Neuronal stem cell (in vitro differentiated cells): ENCODE results near the gene NUP153.

Experiments used
- DNase-seq: peaks from one replicate; pipeline ENCODE4 v3.0.0-alpha.2; 2013; ENCODE audit warnings: low spot score
- H2AFZ ChIP-seq: one replicate; pipeline ENCODE4 v1.6.1; 2013; ENCODE audit warnings: mild to moderate bottlenecking, low read length, inconsistent platforms
- H2AK5ac ChIP-seq: 2 replicates; pipeline ENCODE4 v1.6.1; 2013; ENCODE audit warnings: low read depth, mild to moderate bottlenecking, inconsistent platforms, low read length, moderate library complexity, mixed read lengths
- H2BK120ac ChIP-seq: 2 replicates; pipeline ENCODE4 v1.6.1; 2013; ENCODE audit warnings: low read depth, mild to moderate bottlenecking, inconsistent platforms, low read length, moderate library complexity, mixed read lengths
- H2BK12ac ChIP-seq: one replicate; pipeline ENCODE4 v1.6.1; 2013; ENCODE audit warnings: low read length, inconsistent platforms
- H2BK15ac ChIP-seq: 2 replicates; pipeline ENCODE4 v1.6.1; 2013; ENCODE audit warnings: mild to moderate bottlenecking, low read length, inconsistent platforms, mixed read lengths
- H2BK5ac ChIP-seq: one replicate; pipeline ENCODE4 v1.6.1; 2013; ENCODE audit warnings: inconsistent platforms, mild to moderate bottlenecking, low read length, moderate library complexity
- H3K14ac ChIP-seq: one replicate; pipeline ENCODE4 v1.6.1; 2013; ENCODE audit warnings: low read length, inconsistent platforms
- H3K18ac ChIP-seq: 2 replicates; pipeline ENCODE4 v1.6.1; 2013; ENCODE audit warnings: low read length, inconsistent platforms
- H3K23ac ChIP-seq: 2 replicates; pipeline ENCODE4 v1.6.1; 2013; ENCODE audit warnings: low read depth, mild to moderate bottlenecking, mixed read lengths, low read length, inconsistent platforms; ENCODE audit not compliant: poor library complexity
- H3K27ac ChIP-seq: replicated peaks from 3 replicates; pipeline ENCODE4 v1.5.1; 2013; ENCODE audit warnings: low read length, inconsistent platforms
- H3K27me3 ChIP-seq, 3 experiments: 2 replicates each; pipeline ENCODE4 v1.6.1; 2013; ENCODE audit warnings: low read length in 3 of 3, mild to moderate bottlenecking in 2 of 3, inconsistent platforms in 1 of 3, low read depth in 1 of 3, mixed read lengths in 1 of 3, moderate library complexity in 1 of 3; ENCODE audit not compliant: control insufficient read depth in 3 of 3, insufficient read depth in 3 of 3
- H3K36me3 ChIP-seq, 2 donors: replicated peaks in 1 of 2; 2 replicates each; pipeline ENCODE4 v1.6.1; 2013; ENCODE audit warnings: low read length in 2 of 2; ENCODE audit not compliant: control insufficient read depth in 2 of 2, insufficient read depth in 2 of 2
- H3K4ac ChIP-seq: 2 replicates; pipeline ENCODE4 v1.6.1; 2013; ENCODE audit warnings: inconsistent platforms, mild to moderate bottlenecking, low read length, moderate library complexity
- H3K4me1 ChIP-seq, 2 donors: 1 replicate in 1 of 2; 2 replicates in 1 of 2; pipeline ENCODE4 v1.6.1; 2013; ENCODE audit warnings: low read length in 2 of 2, low read depth in 1 of 2; ENCODE audit not compliant: control insufficient read depth in 2 of 2, insufficient read depth in 1 of 2
- H3K4me2 ChIP-seq: one replicate; pipeline ENCODE4 v1.6.1; 2013; ENCODE audit warnings: mild to moderate bottlenecking, low read length, inconsistent platforms; ENCODE audit not compliant: insufficient read depth, poor library complexity, severe bottlenecking
- H3K4me3 ChIP-seq, 2 donors: 2 replicates each; pipeline ENCODE4 v1.5.1; 2013; ENCODE audit warnings: low read length in 2 of 2, mild to moderate bottlenecking in 2 of 2, inconsistent platforms in 1 of 2, moderate library complexity in 1 of 2
- H3K79me1 ChIP-seq: one replicate; pipeline ENCODE4 v1.6.1; 2013; ENCODE audit warnings: low read depth, mild to moderate bottlenecking, inconsistent platforms, low read length, moderate library complexity
- H3K9ac ChIP-seq: one replicate; pipeline ENCODE4 v1.6.1; 2013; ENCODE audit warnings: mild to moderate bottlenecking, low read depth, low read length, inconsistent platforms; ENCODE audit not compliant: poor library complexity
- H3K9me3 ChIP-seq, 2 donors: replicated peaks in 1 of 2; 2 replicates each; pipeline versions ENCODE3 to v1.6.1; 2013; ENCODE audit warnings: low read length in 2 of 2, mild to moderate bottlenecking in 2 of 2, inconsistent platforms in 1 of 2, low read depth in 1 of 2, mixed read lengths in 1 of 2, moderate library complexity in 1 of 2; ENCODE audit not compliant: control insufficient read depth in 2 of 2, insufficient read depth in 1 of 2
- H4K8ac ChIP-seq: one replicate; pipeline ENCODE4 v1.6.1; 2013; ENCODE audit warnings: low read depth, mild to moderate bottlenecking, inconsistent platforms, low read length, moderate library complexity
- H4K91ac ChIP-seq: one replicate; pipeline ENCODE4 v1.6.1; 2013; ENCODE audit warnings: low read length, low read depth, mild to moderate bottlenecking, inconsistent platforms; ENCODE audit not compliant: poor library complexity
- WGBS, 2 donors: extraction: QIAGEN DNeasy Blood & Tissue Kit; methylation state at CpG; one replicate each; pipeline ENCODE4 v1.1.7; 2013; ENCODE audit warnings: missing lambda C conversion rate in 2 of 2, mixed read lengths in 1 of 2; ENCODE audit not compliant: insufficient read length in 2 of 2, insufficient replicate concordance in 1 of 2; ENCODE audit errors: extremely low coverage in 2 of 2; 5-methylcytosine and 5-hydroxymethylcytosine counted together

NUP153 gene

GRCh38 chr6:17663226-17663625, 43.5 kb downstream of the NUP153 start:
- Histone ChIP-seq H2BK120ac (no peak overlapping the region), H3K18ac (no peak overlapping the region), H3K4ac (no peak overlapping the region), H3K9me3 (no peaks in the 10 kb centered on the region), H4K8ac (no peak overlapping the region), H3K36me3 (peaks cover 16 to 99% of the 10 kb centered on the region in 2 donors), H3K27ac (no peak overlapping the region), H3K79me1 (peaks cover 2% of the 10 kb centered on the region), H3K23ac (no peak overlapping the region), H3K4me3 (no peak overlapping the region), H2AK5ac (no peak overlapping the region), H2BK12ac (no peak overlapping the region), H3K4me1 (no peaks in the 10 kb centered on the region), H3K27me3 (no peaks in the 10 kb centered on the region), H3K4me2 (no peak overlapping the region), H2AFZ (no peak overlapping the region), H2BK5ac (no peak overlapping the region), H3K14ac (no peak overlapping the region), H2BK15ac (no peak overlapping the region), H4K91ac (no peak overlapping the region), H3K9ac (no peak overlapping the region)
- DNase-seq: no peak
- WGBS, 2 donors: no CpG with 5 or more reads among the region's 4 CpGs

GRCh38 chr6:17662585-17662984, 44.1 kb downstream of the NUP153 start:
- no CpG with 5 or more reads among the region's 2 CpGs for WGBS, 2 donors
- Histone ChIP-seq H2AFZ (no peak overlapping the region), H3K4me2 (no peak overlapping the region), H2BK5ac (no peak overlapping the region), H3K9ac (no peak overlapping the region), H3K27ac (no peak overlapping the region), H3K14ac (no peak overlapping the region), H2BK120ac (no peak overlapping the region), H3K4me1 (no peaks in the 10 kb centered on the region), H2AK5ac (no peak overlapping the region), H3K36me3 (peaks cover 17 to 99% of the 10 kb centered on the region in 2 donors), H2BK15ac (no peak overlapping the region), H3K9me3 (no peaks in the 10 kb centered on the region), H4K91ac (no peak overlapping the region), H3K18ac (no peak overlapping the region), H2BK12ac (no peak overlapping the region), H3K27me3 (no peaks in the 10 kb centered on the region), H3K23ac (no peak overlapping the region), H4K8ac (no peak overlapping the region), H3K4me3 (no peak overlapping the region), H3K4ac (no peak overlapping the region), H3K79me1 (peaks cover 2% of the 10 kb centered on the region)
- no peak for DNase-seq

- Histone ChIP-seq H4K91ac (no peak overlapping the region), H2BK15ac (no peak overlapping the region), H3K23ac (no peak overlapping the region), H4K8ac (no peak overlapping the region), H3K4ac (no peak overlapping the region), H3K4me3 (no peak overlapping the region), H2AFZ (no peak overlapping the region), H3K27me3 (no peaks in the 10 kb centered on the region), H3K27ac (no peak overlapping the region), H3K4me2 (no peak overlapping the region), H3K4me1 (no peaks in the 10 kb centered on the region), H2AK5ac (no peak overlapping the region), H3K36me3 (peaks cover 16 to 99% of the 10 kb centered on the region in 2 donors), H3K14ac (no peak overlapping the region), H2BK12ac (no peak overlapping the region), H3K79me1 (no peaks in the 10 kb centered on the region), H3K18ac (no peak overlapping the region), H2BK5ac (no peak overlapping the region), H3K9ac (no peak overlapping the region), H3K9me3 (no peaks in the 10 kb centered on the region), H2BK120ac (no peak overlapping the region)
- WGBS, 2 donors: no CpG with 5 or more reads among the region's 3 CpGs
- no peak for DNase-seq
Measured at GRCh38 chr6:17656644-17657043, 50.1 kb downstream of the NUP153 start.

- no peaks in the 10 kb centered on the region for H3K79me1 ChIP-seq
- no peak overlapping the region for H3K27ac ChIP-seq
- H3K9me3 ChIP-seq: no peaks in the 10 kb centered on the region
- no peak overlapping the region for H2BK15ac ChIP-seq
- H3K27me3 ChIP-seq: no peaks in the 10 kb centered on the region
- no peak overlapping the region for H2AFZ ChIP-seq
- H3K4me2 ChIP-seq: no peak overlapping the region
- no peak overlapping the region for H3K14ac ChIP-seq
- no peak overlapping the region for H2BK5ac ChIP-seq
- no peak overlapping the region for H3K9ac ChIP-seq
- no peaks in the 10 kb centered on the region for H3K4me1 ChIP-seq
- no CpG with 5 or more reads among the region's 1 CpG for WGBS, 2 donors
- H4K91ac ChIP-seq: no peak overlapping the region
- H3K23ac ChIP-seq: no peak overlapping the region
- no peak for DNase-seq
- H3K18ac ChIP-seq: no peak overlapping the region
- peaks cover 14 to 99% of the 10 kb centered on the region in 2 donors for H3K36me3 ChIP-seq
- no peak overlapping the region for H3K4me3 ChIP-seq
- H2AK5ac ChIP-seq: no peak overlapping the region
- no peak overlapping the region for H3K4ac ChIP-seq
- no peak overlapping the region for H2BK120ac ChIP-seq
- H4K8ac ChIP-seq: no peak overlapping the region
- H2BK12ac ChIP-seq: no peak overlapping the region
Measured at GRCh38 chr6:17656092-17656491, 50.6 kb downstream of the NUP153 start.
